ENCODE results near the gene ZSWIM5. TPM values are rescaled to one million over a fixed set of nuclear protein-coding genes. Genes with fewer than 3 reads are reported as not detected.

ZSWIM5 gene
- total and polyA plus RNA-seq, 2 of the 8 experiments (the other 6 are each of a cell fraction or from before 2014, with no cell fraction given), result 2.5 to 3.9 TPM

- no peak for TF ChIP-seq BACH1 (IDR thresholded peaks at IDR 0.05; ENCODE audit: low read length)
Measured at GRCh38 chr1:45216200-45216541, 9.8 kb upstream of the ZSWIM5 start (continued).
